ENCODE measurements around the gene FOSB.

DNA sequence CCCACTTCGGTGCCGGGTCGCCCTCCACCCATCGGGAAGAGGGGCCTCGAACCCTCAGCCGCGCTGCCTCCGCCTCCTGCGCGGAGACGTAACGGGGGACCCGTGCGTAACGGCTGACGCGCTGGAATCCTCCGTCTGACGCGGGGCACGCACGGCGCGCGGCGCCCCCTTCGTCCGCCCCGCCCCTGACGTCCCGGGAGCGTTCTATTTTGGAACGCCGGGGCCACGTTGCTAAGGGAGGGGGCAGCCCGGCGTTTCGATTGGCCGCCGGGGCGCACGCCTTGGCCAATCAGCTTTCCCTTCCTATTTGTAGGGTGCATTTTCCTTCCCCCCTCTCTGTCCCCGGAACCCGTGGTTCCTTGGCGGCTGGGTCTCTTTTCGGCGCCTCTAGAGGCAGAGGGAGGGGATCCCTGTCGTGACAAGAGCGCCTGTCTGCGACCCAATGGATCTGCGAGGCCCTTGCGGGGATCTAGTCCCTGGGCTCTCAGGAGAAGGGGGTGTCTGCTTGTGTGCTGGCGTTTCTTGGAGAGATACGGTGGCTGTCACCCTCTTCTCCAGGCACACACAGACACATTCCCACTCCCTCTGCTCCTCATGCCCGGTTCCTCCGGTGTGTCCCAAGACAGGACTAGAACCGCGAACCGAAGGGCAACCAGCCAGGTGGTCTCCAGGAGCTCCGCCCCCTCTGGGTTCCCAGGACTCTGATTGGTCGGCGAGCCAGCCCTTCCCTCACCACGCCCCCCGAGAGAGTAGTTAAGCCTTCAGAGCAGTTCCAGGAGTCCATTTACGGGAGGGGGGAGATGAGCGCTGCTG lies 1.5 kb downstream of the FOSB start:
- TF ChIP-seq POLR2AphosphoS5 (IDR thresholded peaks at IDR 0.05; ENCODE audit: borderline replicate concordance, low read depth, low read length) (peak; percentile 56; the same call in 1 of the 2 replicates), EZH2 (IDR thresholded peaks at IDR 0.05) (no peak)
